GM12878 (cell line): ENCODE results near the gene RIT2. TPM values are rescaled to one million over a fixed set of nuclear protein-coding genes. Genes with fewer than 3 reads are reported as not detected.
"Not testable (repeated sequence)": the region's sequence is repeated elsewhere in the genome, so short reads cannot be mapped to it uniquely, and the experiment has no call there.

Experiments used
- ATAC-seq: fragments of 200-7000 bp; cut with Tn5 transposase; 3 replicates; pipeline ENCODE4 v1.9.1; 2020; ENCODE audit warnings: mild to moderate bottlenecking, moderate library complexity
- BruUV-seq: library from RNA; stranded (reverse); fragments of 400-500 nt; replicated peaks from 2 replicates; lab custom pipeline; 2021; lab: Mats Ljungman, UMichigan
- CTCF ChIA-PET: fragments of 300-600 bp; sonication (Branson Sonifier 250); formaldehyde crosslinking; extraction: SDS; loops from one replicate; lab custom pipeline; 2021; ENCODE audit warnings: inconsistent platforms; lab: Yijun Ruan, JAX
- POLR2A ChIA-PET: fragments of 350-600 bp; formaldehyde crosslinking; extraction: SDS; loops from one replicate; lab custom pipeline; 2021; ENCODE audit warnings: inconsistent platforms; lab: Charles Lee
- RAD21 ChIA-PET: fragments of 300-600 bp; sonication (Branson Sonifier 250); formaldehyde crosslinking; loops from one replicate; lab custom pipeline; 2023; ENCODE audit warnings: antibody characterized with exemption; ENCODE audit not compliant: unreplicated experiment; lab: Charles Lee
- SMC1A ChIA-PET: fragments of 300-600 bp; sonication (Branson Sonifier 250); formaldehyde crosslinking; loops from one replicate; lab custom pipeline; 2023; ENCODE audit not compliant: unreplicated experiment, uncharacterized antibody; lab: Charles Lee
- DNase-seq: peaks from one replicate; pipeline ENCODE4 v3.0.0-alpha.2; 2011; ENCODE audit warnings: low read depth, low spot score
- FAIRE-seq: peaks from 3 replicates; lab custom pipeline; 2011; peaks lifted over from hg19 to GRCh38; lab: Jason Lieb, UNC
- H2AFZ ChIP-seq: 2 replicates; pipeline ENCODE4 v1.6.0; 2011; ENCODE audit warnings: low read depth, low read length, control low read depth; ENCODE audit not compliant: control insufficient read depth
- H3K27ac ChIP-seq: 2 replicates; pipeline ENCODE4 v1.5.1; 2011; ENCODE audit warnings: control low read depth; ENCODE audit not compliant: control insufficient read depth, insufficient read depth
- H3K27me3 ChIP-seq, 2 experiments: replicated peaks in 1 of 2; 2 replicates each; pipeline versions ENCODE4 v1.6.0 to v1.6.1; 2011; ENCODE audit warnings: low read length in 1 of 2; ENCODE audit not compliant: control insufficient read depth in 2 of 2, insufficient read depth in 2 of 2
- H3K36me3 ChIP-seq, 2 experiments: 2 replicates each; pipeline ENCODE4 v1.5.1; 2011; ENCODE audit warnings: low read length in 1 of 2; ENCODE audit not compliant: control insufficient read depth in 2 of 2, insufficient read depth in 2 of 2
- H3K4me1 ChIP-seq: 2 replicates; pipeline ENCODE4 v1.6.1; 2011; ENCODE audit warnings: mild to moderate bottlenecking, low read length, moderate library complexity, mixed read lengths; ENCODE audit not compliant: control insufficient read depth, insufficient read depth
- H3K4me2 ChIP-seq: 2 replicates; pipeline ENCODE4 v1.6.0; 2011; ENCODE audit warnings: control low read depth; ENCODE audit not compliant: control insufficient read depth, insufficient read depth
- H3K4me3 ChIP-seq: fragments of 200-600 bp; sonication (generic); 2 replicates; pipeline ENCODE4 v1.5.1; 2016
- H3K79me2 ChIP-seq: 2 replicates; pipeline ENCODE4 v1.6.0; 2011; ENCODE audit warnings: low read length; ENCODE audit not compliant: control insufficient read depth, insufficient read depth
- H3K9ac ChIP-seq: 2 replicates; pipeline ENCODE4 v1.8.0; 2011; ENCODE audit warnings: low read length, control low read depth, mixed read lengths; ENCODE audit not compliant: control insufficient read depth, insufficient read depth
- H3K9me3 ChIP-seq: replicated peaks from 3 replicates; pipeline ENCODE4 v1.5.1; 2011; ENCODE audit warnings: mild to moderate bottlenecking, low read length; ENCODE audit not compliant: control insufficient read depth, insufficient read depth
- H4K20me1 ChIP-seq: 2 replicates; pipeline ENCODE4 v1.6.0; 2011; ENCODE audit not compliant: control insufficient read depth, insufficient read depth
- WGBS: methylation state at CpG from one replicate; pipeline ENCODE4 v1.1.6; 2016; ENCODE audit warnings: low lambda C conversion rate; ENCODE audit not compliant: insufficient replicate concordance, insufficient coverage; ENCODE audit errors: missing lambda C conversion rate; 5-methylcytosine and 5-hydroxymethylcytosine counted together
- in situ Hi-C: fragments of 300-500 bp; cut with MboI; formaldehyde crosslinking; loops from 9 replicates; pipeline ENCODE4 v1.14.3; 2018; ENCODE audit warnings: mixed read lengths
- intact Hi-C: fragments of 100-400 bp; cut with micrococcal nuclease; formaldehyde crosslinking; loops from one replicate; pipeline ENCODE4 v1.14.2; 2022; ENCODE audit not compliant: unreplicated experiment
- polyA plus RNA-seq, 11 experiments: library from polyadenylated mRNA; depleted of rRNA in 4 of 11; unstranded in 6 of 11; stranded (reverse) in 5 of 11; fragments of >200 nt; fragmentation: Nextera tagmentation in 4 of 11; fragmentation: Illumina TruSeq in 1 of 11; extraction: Ambion mirVana in 4 of 11; extraction: Trizol in 1 of 11; gene quantifications; 1 replicate in 1 of 11; 2 replicates in 10 of 11; pipeline versions ENCODE4 v1.2.1 to v1.2.3, GENCODE V29; 2011 to 2016; ENCODE audit warnings: inconsistent platforms in 2 of 11, missing spikeins in 2 of 11, low read depth in 1 of 11
- total RNA-seq, 4 experiments: library from RNA; depleted of rRNA in 3 of 4; stranded (reverse); fragments of >200 nt in 3 of 4; fragmentation: Illumina TruSeq in 1 of 4; extraction: Trizol in 1 of 4; gene quantifications; 2 replicates each; pipeline versions ENCODE4 v1.2.1 to v1.2.3, GENCODE V29; 2013 to 2021

The RIT2 gene
- total and polyA plus RNA-seq, 10 of the 15 experiments (the other 5 are each of a cell fraction or from before 2014, with no cell fraction given) = not detected

- ATAC-seq, H3K79me2 ChIP-seq, H3K27ac ChIP-seq, H3K9ac ChIP-seq, DNase-seq, intact Hi-C loops, FAIRE-seq, POLR2A ChIA-PET, H3K9me3 ChIP-seq, in situ Hi-C loops, BruUV-seq, H3K4me1 ChIP-seq, CTCF ChIA-PET, H3K27me3 ChIP-seq, H3K36me3 ChIP-seq, H3K4me3 ChIP-seq, H3K4me2 ChIP-seq, H4K20me1 ChIP-seq, H2AFZ ChIP-seq: not testable (repeated sequence)
- 43% methylated on average over 12 of the region's 12 CpGs for WGBS
- RAD21 ChIA-PET = interaction anchor here (1.7 kb wide), 1 partner anchor 30 kb away, joined by 3 read pairs; no protein-coding TSS in a partner anchor
- SMC1A ChIA-PET = interaction anchor here (1.6 kb wide), 1 partner anchor 8 kb away, joined by 5 read pairs; no protein-coding TSS in a partner anchor
These were observed 373.6 kb downstream of the RIT2 start for GRCh38 chr18:42741805-42742347.

GRCh38 chr18:42741299-42741698 is 374.2 kb downstream of the RIT2 start:
- BruUV-seq, CTCF ChIA-PET: not testable (repeated sequence)

More at GRCh38 chr18:42741299-42741698, 374.2 kb downstream of the RIT2 start:
- intact Hi-C loops, in situ Hi-C loops, H3K4me2 ChIP-seq, POLR2A ChIA-PET, H3K27me3 ChIP-seq, H3K9me3 ChIP-seq, H3K79me2 ChIP-seq, DNase-seq, H3K4me1 ChIP-seq, H3K36me3 ChIP-seq, SMC1A ChIA-PET, RAD21 ChIA-PET, H3K4me3 ChIP-seq, H3K27ac ChIP-seq, H4K20me1 ChIP-seq, H2AFZ ChIP-seq, FAIRE-seq, H3K9ac ChIP-seq, ATAC-seq: not testable (repeated sequence)
- 0% methylated on average over 2 of the region's 2 CpGs for WGBS
